Glomerular visceral epithelial cell (primary cell): ENCODE data around the gene METAP1D.
"Not testable (repeated sequence)": the region's sequence is repeated elsewhere in the genome, so short reads cannot be mapped to it uniquely, and the experiment has no call there.

Experiments
- DNase-seq: peaks from one replicate; pipeline ENCODE4 v3.0.0-alpha.2; 2016; ENCODE audit errors: extremely low spot score

METAP1D gene

GRCh38 chr2:172102391-172103359 lies 102.9 kb downstream of the METAP1D start, which contains the start of gene DLX2:
TSS of gene DLX2 (minus strand) at chr2:172102900. CDS start at chr2:172102538, 362 bp downstream.
- peak; percentile 97 for DNase-seq

- peak; percentile 90 for DNase-seq
These were observed 103.9 kb downstream of the METAP1D start for GRCh38 chr2:172103471-172104272.

GRCh38 chr2:172105471-172106107 lies 105.8 kb downstream of the METAP1D start:
- no peak for DNase-seq

DNA sequence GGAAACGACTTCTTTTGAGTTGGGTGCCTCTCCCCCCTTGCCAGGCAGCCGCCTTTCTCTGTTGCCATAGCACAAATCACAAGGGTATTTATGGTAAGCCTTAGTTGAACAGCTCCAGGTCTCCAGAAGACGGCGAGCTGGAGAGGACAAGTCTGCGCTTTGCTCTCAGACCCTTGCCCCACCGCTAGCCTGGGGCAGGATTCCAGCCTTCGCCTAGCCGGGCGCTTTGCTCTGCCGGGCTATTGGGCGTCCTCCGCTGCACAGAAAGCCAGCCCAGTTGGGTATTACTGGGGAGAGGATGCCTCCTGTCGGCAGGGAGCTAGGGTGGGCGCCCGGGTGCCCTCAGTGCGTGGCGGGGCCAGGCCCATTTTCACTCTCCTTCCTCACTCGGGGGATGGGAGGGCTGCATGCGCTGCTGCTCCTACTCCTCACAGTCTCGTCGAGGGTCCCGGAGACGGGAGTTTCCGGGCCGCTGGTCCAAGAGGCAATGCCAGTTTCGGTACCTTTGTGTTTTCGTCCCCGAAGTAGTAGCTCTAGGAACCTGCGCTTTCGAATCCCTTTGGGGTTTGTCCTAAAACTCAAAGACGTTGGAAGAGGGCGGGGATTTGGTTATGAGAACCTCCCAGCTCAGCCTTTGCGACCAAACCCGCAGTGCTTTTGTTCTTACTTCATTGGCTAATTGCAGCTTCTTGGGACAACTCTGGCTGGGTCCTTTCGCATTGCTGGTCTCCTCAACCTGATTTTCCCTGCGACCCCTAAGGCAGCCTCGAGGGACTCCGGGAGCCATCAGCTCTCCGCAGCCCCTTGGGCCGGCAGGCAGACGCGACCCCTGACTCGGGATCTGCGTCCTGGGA lies 106.6 kb downstream of the METAP1D start:
- DNase-seq: no peak

GRCh38 chr2:172107690-172108586 lies 108.2 kb downstream of the METAP1D start:
- DNase-seq: no peak

DNA sequence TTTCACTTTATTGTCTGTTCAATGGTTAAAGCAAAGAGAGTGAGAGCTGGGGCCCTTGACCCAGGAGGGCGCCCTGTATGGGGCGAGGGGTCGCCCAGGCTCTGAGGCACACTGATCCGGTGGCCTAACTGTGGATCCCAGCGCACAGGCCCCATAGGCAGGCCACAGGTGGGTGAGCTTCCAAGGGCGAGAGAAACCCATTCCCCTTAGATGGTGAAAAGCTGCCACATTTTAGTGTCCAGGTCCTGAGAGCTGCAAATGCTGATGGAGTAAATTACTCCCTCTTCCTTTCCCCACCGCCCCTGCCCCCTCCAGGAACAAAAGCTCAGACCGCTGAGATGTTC lies 108.8 kb downstream of the METAP1D start:
- DNase-seq: no peak

DNA sequence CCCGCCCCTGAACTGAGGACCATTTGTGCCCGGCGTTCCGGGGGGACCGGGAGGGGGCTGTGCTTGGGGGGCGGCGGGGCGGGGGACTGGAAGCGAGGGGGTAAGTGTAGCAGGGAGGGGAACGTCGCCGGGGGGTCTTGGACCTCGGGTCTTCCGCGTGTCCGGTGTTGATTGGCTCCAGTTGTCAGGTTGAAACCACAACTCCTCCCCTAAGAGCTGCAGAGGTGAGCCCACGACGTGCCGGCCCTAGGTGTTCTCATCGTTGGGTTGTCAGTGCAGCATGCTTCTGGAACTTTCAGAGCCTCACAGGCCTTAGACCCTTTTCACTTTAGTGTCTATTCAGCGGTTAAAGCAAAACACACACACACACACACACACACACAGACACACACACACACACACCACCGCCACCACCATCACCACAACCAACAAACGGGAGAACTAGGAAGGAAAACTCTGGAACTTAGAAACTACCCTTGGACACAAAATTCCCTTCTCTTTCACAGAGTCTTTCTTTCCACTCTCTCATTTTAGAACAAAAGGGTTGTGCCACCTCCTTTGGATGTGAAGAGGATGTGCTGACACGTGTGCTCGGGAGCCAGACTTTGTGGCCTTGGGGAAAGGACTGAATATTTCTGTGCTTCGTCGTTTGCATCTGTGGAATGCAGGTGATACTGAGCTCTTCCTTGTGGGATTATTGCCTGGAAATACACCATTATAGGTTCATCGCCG lies 109.7 kb downstream of the METAP1D start:
- no peak for DNase-seq

DNA sequence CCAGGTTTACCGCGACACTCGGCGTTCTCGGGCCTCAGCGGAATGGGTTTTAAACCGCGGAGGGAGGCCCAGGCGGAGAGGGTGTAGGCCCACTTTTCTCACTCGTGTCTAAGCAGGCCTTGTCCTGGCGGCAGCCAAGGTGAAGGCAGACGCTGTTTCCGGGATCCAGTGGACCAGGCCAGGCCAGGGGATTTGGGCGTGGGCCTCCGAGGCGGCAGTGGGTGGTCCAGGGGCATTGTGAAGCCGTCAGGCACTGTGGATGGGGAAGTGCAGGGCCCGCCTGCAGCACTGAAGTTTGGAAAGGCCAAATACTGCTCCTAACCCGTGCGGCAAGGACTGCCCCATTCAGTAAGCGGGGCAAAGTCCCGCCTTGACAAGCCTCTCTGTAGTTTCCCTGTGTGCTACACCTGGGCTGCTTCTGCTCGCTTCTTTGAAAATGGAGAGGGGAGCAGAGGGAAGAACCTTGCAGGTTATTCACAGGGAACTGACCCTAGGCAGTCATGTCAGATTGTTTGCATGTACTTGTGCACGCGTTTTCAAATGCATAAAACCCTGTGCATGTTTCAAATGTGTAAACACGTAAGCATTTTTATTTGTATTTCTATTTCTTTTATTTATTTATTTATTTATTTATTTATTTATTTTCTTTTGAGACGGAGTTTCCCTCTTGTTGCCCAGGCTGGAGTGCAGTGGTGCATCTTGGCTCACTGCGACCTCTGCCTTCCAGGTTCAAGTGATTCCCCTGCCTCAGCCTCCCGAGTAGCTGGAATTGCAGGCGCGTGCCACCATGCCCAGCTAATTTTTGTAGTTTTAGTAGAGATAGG lies 110.4 kb downstream of the METAP1D start:
- DNase-seq: no peak

GRCh38 chr2:172113617-172114016 lies 113.9 kb downstream of the METAP1D start:
- DNase-seq: peak; percentile 61

DNA sequence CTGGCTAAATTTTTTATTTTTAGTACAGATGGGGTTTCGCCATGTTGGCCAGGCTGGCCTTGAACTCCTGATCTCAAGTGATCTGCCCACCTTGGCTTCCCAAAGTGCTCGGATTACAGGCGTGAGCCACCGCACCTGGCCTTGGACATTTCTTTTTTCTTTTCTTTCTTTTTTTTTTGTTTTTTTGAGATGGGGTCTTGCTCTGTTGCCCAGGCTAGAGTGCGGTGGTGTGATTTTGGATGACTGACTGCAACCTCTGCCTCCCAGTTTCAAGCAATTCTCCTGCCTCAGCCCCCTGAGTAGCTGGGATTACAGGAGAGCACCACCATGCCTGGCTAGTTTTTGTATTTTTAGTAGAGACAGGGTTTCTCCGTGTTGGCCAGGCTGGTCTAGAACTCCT lies 114.4 kb downstream of the METAP1D start:
- DNase-seq: not testable (repeated sequence)

DNA sequence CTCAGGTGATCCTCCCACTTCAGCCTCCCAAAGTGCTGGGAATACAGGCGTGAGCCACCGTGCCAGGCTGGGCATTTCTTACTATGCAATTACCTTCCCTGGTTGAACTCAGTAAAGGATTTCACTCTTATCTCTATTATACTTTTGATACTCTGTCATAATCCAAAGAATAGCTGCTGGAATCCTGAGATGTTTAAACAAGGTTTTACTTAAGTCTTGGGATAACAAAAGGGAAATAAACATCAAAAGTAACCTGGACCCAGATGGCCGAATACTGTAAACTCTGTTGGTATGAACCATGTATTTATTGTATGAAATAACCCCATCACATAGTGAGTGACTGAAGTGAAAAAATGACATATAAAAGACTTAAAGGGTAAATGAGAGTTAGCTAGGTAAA lies 114.8 kb downstream of the METAP1D start:
- no peak for DNase-seq

- DNase-seq: no peak
These were observed 116.4 kb downstream of the METAP1D start for GRCh38 chr2:172116107-172116506.

GRCh38 chr2:172119089-172119488 lies 119.3 kb downstream of the METAP1D start:
- peak; percentile 36 for DNase-seq

- no peak for DNase-seq
These were observed 120.4 kb downstream of the METAP1D start for GRCh38 chr2:172120118-172120517.

DNA sequence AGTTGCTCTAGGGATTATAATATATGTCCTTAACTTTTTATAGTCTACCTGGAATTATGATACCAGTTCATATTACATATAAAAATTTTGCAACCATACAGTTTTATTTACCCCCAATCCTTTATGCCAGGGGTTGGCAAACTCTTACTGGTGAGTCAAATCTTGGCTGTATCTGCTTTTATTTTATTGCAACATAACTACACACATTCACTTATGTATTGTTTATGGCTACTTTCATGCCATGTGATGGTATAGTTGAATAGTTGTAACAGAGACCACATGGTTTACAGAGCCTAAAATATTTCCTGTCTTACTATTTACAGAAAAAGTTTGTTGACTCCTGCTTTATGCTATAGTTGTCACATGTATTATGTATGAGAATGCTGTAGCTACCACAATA lies 128.7 kb downstream of the METAP1D start:
- no peak for DNase-seq

DNA sequence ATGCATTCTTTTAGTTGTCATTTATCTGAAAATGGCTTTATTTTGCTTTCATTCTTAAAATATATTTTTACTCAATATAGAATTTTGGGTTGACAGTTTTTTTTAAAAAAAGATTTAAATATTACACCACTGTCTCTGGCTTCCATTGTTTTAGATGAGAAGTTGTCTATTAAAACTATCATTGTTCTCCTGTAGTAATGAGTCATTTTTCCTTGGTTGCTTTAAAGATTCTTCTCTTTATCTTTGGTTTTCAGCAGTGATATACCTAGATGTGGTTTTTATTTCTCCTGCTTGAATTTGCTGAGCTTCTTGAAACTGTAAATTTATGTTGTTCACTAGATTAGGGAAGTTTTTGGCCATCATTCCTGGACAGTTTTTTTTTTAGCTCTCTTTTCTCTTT lies 129.7 kb downstream of the METAP1D start:
- DNase-seq: no peak
